LNCaP clone FGC (cell line): Measurements from ENCODE around the gene TAF7.
A peak's percentile ranks its signal among the peaks of the same experiment; 100 is the strongest.
"Not testable (repeated sequence)": the region's sequence is repeated elsewhere in the genome, so short reads cannot be mapped to it uniquely, and the experiment has no call there.

Source experiments
- DNase-seq: peaks from one replicate; pipeline ENCODE4 v3.0.0-alpha.2; 2011; ENCODE audit warnings: low read depth
- H3K4me3 ChIP-seq: 2 replicates; pipeline ENCODE4 v1.5.1; 2011; ENCODE audit warnings: mild to moderate bottlenecking, low read depth, low read length, control low read depth
- CTCF ChIP-seq: IDR thresholded peaks from 2 replicates; pipeline ENCODE4 v1.5.1; 2012; ENCODE audit warnings: mild to moderate bottlenecking; ENCODE audit not compliant: control insufficient read depth, insufficient read depth; ENCODE audit errors: extremely low read depth

The TAF7 gene

DNA sequence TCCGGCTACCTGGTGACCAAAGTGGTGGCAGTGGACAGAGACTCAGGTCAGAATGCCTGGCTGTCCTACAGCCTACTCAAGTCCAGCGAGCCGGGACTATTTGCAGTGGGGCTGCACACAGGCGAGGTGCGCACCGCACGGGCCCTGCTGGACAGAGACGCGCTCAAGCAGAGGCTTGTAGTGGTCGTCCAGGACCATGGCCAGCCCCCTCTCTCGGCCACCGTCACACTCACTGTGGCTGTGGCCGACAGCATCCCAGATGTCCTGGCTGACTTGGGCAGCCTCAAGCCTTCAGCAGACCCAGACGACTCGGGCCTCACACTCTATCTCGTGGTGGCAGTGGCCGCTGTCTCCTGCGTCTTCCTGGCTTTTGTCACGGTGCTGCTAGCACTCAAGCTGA lies 36.4 kb upstream of the TAF7 start:
- DNase-seq: no peak
- no peak for TF ChIP-seq CTCF

GRCh38 chr5:141356133-141356532 lies 35.5 kb upstream of the TAF7 start:
- no peak overlapping the region for H3K4me3 ChIP-seq
- no peak for DNase-seq
- no peak for TF ChIP-seq CTCF

More for the DNA sequence above, 36.4 kb upstream of the TAF7 start:
- H3K4me3 ChIP-seq: no peak overlapping the region

DNA sequence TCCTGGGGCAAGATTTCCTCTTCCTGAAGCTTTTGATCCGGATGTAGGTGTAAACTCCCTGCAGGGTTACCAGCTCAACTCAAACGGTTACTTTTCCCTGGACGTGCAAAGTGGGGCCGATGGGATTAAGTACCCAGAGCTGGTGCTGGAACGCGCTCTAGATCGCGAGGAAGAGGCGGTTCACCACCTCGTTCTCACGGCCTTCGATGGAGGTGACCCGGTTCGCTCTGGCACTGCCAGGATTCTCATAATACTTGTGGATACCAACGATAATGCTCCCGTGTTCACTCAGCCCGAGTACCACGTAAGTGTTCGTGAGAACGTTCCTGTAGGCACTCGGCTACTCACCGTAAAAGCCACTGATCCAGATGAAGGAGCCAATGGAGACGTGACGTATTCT lies 35.1 kb upstream of the TAF7 start:
- no peak overlapping the region for H3K4me3 ChIP-seq
- DNase-seq: no peak
- no peak for TF ChIP-seq CTCF

GRCh38 chr5:141354900-141355469 lies 34.4 kb upstream of the TAF7 start, which contains the start of gene PCDHGA4:
PCDHGA4 (plus strand) TSS chr5:141355021; CDS start chr5:141355108, 87 bp downstream.
- no peak for TF ChIP-seq CTCF
- H3K4me3 ChIP-seq: peak within 1 kb of the TSS; percentile 28; the same call in 1 of the 2 replicates
- no peak for DNase-seq

GRCh38 chr5:141351591-141351990 lies 31.0 kb upstream of the TAF7 start:
- TF ChIP-seq CTCF: no peak
- no peak overlapping the region for H3K4me3 ChIP-seq
- DNase-seq: no peak

- TF ChIP-seq CTCF: peak; percentile 78
- H3K4me3 ChIP-seq: peak within 1 kb of the TSS; percentile 66
- DNase-seq: peak; percentile 73
These were observed 29.5 kb upstream of the TAF7 start, which contains the start of gene PCDHGB1 for GRCh38 chr5:141349917-141350619. PCDHGB1 (plus strand) TSS chr5:141350099; CDS start chr5:141350261, 162 bp downstream.

DNA sequence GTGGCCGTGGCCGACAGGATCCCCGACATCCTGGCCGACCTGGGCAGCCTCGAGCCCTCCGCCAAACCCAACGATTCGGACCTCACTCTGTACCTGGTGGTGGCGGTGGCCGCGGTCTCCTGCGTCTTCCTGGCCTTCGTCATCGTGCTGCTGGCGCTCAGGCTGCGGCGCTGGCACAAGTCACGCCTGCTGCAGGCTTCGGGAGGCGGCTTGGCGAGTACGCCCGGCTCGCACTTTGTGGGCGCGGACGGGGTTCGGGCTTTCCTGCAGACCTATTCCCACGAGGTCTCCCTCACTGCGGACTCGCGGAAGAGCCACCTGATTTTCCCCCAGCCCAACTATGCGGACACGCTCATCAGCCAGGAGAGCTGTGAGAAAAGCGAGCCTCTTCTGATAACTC lies 25.4 kb upstream of the TAF7 start:
- not testable (repeated sequence) for H3K4me3 ChIP-seq, DNase-seq
